SH-SY5Y (cell line): Measurements from ENCODE around the gene CLIC1.

Source experiments
- GATA2 ChIP-seq: IDR thresholded peaks from 2 replicates; pipeline ENCODE4 v1.6.1; 2011; ENCODE audit warnings: mild to moderate bottlenecking, low read depth, low read length
- GATA3 ChIP-seq: IDR thresholded peaks from 2 replicates; pipeline ENCODE4 v1.6.1; 2011; ENCODE audit warnings: low read depth, mild to moderate bottlenecking, low read length, moderate library complexity

GRCh38 chr6:31715022-31715958 lies 21.0 kb downstream of the CLIC1 start, which contains the start of gene LY6G6D:
- no peak for TF ChIP-seq GATA2
- no peak for TF ChIP-seq GATA3
